WTC11 (cell line): ENCODE measurements around the gene ERCC8. TPM values are rescaled to one million over a fixed set of nuclear protein-coding genes. Genes with fewer than 3 reads are reported as not detected.

Experiments
- ATAC-seq: fragments of 200-7000 bp; cut with Tn5 transposase; 2 replicates; pipeline ENCODE4 v1.10.0; 2021; ENCODE audit warnings: mild to moderate bottlenecking, moderate library complexity
- CTCF ChIA-PET: fragments of 300-600 bp; sonication (Branson Sonifier 250); formaldehyde crosslinking; loops from one replicate; lab custom pipeline; 2021; ENCODE audit warnings: antibody characterized with exemption; lab: Charles Lee
- POLR2A ChIA-PET: fragments of 350-600 bp; sonication (Branson Sonifier 250); formaldehyde crosslinking; loops from one replicate; lab custom pipeline; 2021; ENCODE audit warnings: antibody characterized with exemption; lab: Charles Lee
- DNase-seq: peaks from one replicate; pipeline ENCODE4 v3.0.0; 2021; ENCODE audit warnings: low spot score
- H3K27ac Mint-ChIP-seq: 2 replicates; pipeline ENCODE4 v1.8.0; 2021; ENCODE audit warnings: mixed read lengths
- H3K27me3 Mint-ChIP-seq: 2 replicates; pipeline ENCODE4 v1.8.0; 2021; ENCODE audit warnings: low read depth, mild to moderate bottlenecking, moderate library complexity, mixed read lengths
- H3K36me3 Mint-ChIP-seq: 2 replicates; pipeline ENCODE4 v1.8.0; 2021; ENCODE audit warnings: mixed read lengths
- H3K4me1 Mint-ChIP-seq: 2 replicates; pipeline ENCODE4 v1.8.0; 2022; ENCODE audit warnings: mixed read lengths
- H3K4me3 Mint-ChIP-seq: 2 replicates; pipeline ENCODE4 v1.8.0; 2021; ENCODE audit warnings: mild to moderate bottlenecking, moderate library complexity, mixed read lengths
- H3K9me3 Mint-ChIP-seq: 2 replicates; pipeline ENCODE4 v1.8.0; 2021; ENCODE audit warnings: mixed read lengths
- AR ChIP-seq: fragments of 250-450 bp; sonication (Bioruptor Pico); IDR thresholded peaks from 2 replicates; pipeline ENCODE4 v1.9.0; 2021; ENCODE audit warnings: mild to moderate bottlenecking
- ERG ChIP-seq: fragments of 250-450 bp; sonication (Bioruptor Pico); IDR thresholded peaks from 2 replicates; pipeline ENCODE4 v1.8.0; 2021; ENCODE audit warnings: mild to moderate bottlenecking
- FOXP4 ChIP-seq: sonication (generic); formaldehyde crosslinking; IDR thresholded peaks from 2 replicates; pipeline ENCODE4 v1.8.0; 2022; ENCODE audit warnings: mild to moderate bottlenecking, missing genetic modification reagents
- MLX ChIP-seq: sonication (generic); formaldehyde crosslinking; IDR thresholded peaks from 2 replicates; pipeline ENCODE4 v1.8.1; 2023; ENCODE audit warnings: mild to moderate bottlenecking, missing genetic modification reagents, moderate library complexity
- PRDM15 ChIP-seq: sonication (generic); formaldehyde crosslinking; IDR thresholded peaks from 2 replicates; pipeline ENCODE4 v1.8.0; 2022; ENCODE audit warnings: missing genetic modification reagents
- PREB ChIP-seq: sonication (generic); formaldehyde crosslinking; IDR thresholded peaks from 2 replicates; pipeline ENCODE4 v1.8.1; 2022; ENCODE audit warnings: mild to moderate bottlenecking, missing genetic modification reagents, moderate library complexity, borderline replicate concordance
- USF1 ChIP-seq: sonication (generic); formaldehyde crosslinking; IDR thresholded peaks from 2 replicates; pipeline ENCODE4 v1.8.0; 2022; ENCODE audit warnings: mild to moderate bottlenecking, missing genetic modification reagents
- USF2 ChIP-seq: sonication (generic); formaldehyde crosslinking; IDR thresholded peaks from 2 replicates; pipeline ENCODE4 v1.8.1; 2023; ENCODE audit warnings: mild to moderate bottlenecking, missing genetic modification reagents, moderate library complexity
- ZNF425 ChIP-seq: fragments of 250-450 bp; sonication (Bioruptor Pico); conservative IDR thresholded peaks from 2 replicates; pipeline ENCODE4 v1.9.0; 2021; ENCODE audit warnings: mild to moderate bottlenecking
- ZNF532 ChIP-seq: fragments of 250-450 bp; sonication (Bioruptor Pico); IDR thresholded peaks from 2 replicates; pipeline ENCODE4 v1.9.0; 2021; ENCODE audit warnings: mild to moderate bottlenecking, borderline replicate concordance
- total RNA-seq: library from RNA; stranded (reverse); gene quantifications from 3 replicates; pipeline ENCODE4 v1.2.3, GENCODE V29; 2021

Gene ERCC8
- total RNA-seq, 1 experiment from 2014 or later, result 14.6 TPM

GRCh38 chr5:60851626-60852025 is 93.2 kb downstream of the ERCC8 start:
- Mint-ChIP-seq H3K9me3 (0 out of 2 replicates have a peak, but pooled peaks cover 3% of the 10 kb centered on the region), H3K36me3 (no peaks in the 10 kb centered on the region), H3K27ac (no peak overlapping the region), H3K4me3 (no peak overlapping the region), H3K4me1 (no peaks in the 10 kb centered on the region), H3K27me3 (no peaks in the 10 kb centered on the region)
- ChIA-PET CTCF (interaction anchor here (0.8 to 1.2 kb wide), 2 partner anchors 9 to 109 kb away, joined by 3 to 4 read pairs; no protein-coding TSS in a partner anchor), POLR2A (interaction anchor here (1.0 kb wide), 1 partner anchor 152 kb away, joined by 6 read pairs; the partner anchor contains the start of gene DEPDC1B)
- ATAC-seq (no peak), DNase-seq (no peak)
- TF ChIP-seq ZNF532, result no peak
- no peak for TF ChIP-seq USF2
- no peak for TF ChIP-seq AR (CRISPR knock-in tag)
- no peak for TF ChIP-seq MLX (CRISPR knock-in tag)
- no peak for TF ChIP-seq ZNF425 (CRISPR knock-in tag)
- TF ChIP-seq ERG (CRISPR knock-in tag), result no peak
- TF ChIP-seq USF1 (CRISPR knock-in tag), result no peak
- no peak for TF ChIP-seq PRDM15
- no peak for TF ChIP-seq PREB (CRISPR knock-in tag)
- no peak for TF ChIP-seq FOXP4
